ENCODE results near the gene MYH11. TPM values are rescaled to one million over a fixed set of nuclear protein-coding genes. Genes with fewer than 3 reads are reported as not detected.
A peak's percentile ranks its signal among the peaks of the same experiment; 100 is the strongest.
"Not testable (repeated sequence)": the region's sequence is repeated elsewhere in the genome, so short reads cannot be mapped to it uniquely, and the experiment has no call there.

MYH11 gene
- total RNA-seq, 4 donors from 2014 or later: 121 to 1,349 (median 217) TPM

DNA sequence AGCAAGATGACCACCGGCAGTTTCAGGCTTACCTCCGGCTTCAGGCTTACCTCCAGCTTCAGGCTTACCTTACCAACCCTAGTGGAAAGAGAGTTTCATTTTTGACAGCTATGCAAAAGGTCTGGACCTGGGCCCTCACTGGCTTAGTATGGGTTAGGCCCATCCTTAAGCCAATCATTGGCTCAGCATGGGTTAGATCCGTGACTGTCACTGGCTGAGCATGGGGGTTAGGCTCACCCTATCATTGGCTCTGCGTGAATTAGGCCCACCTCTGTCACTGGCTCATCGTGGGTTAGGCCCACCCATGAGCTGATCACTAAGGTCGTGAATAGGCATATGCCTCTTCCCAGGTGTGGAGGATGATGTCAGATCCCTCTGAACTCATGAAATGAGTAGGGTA, 198.7 kb downstream of the MYH11 start:
- no peak for DNase-seq
- 76 to 81% methylated on average over 3 to 5 of the region's 6 CpGs for WGBS, 2 donors
- Histone ChIP-seq H3K36me3 (peaks cover 0 to 38% (median 0%) of the 10 kb centered on the region in 3 donors), H3K4me3 (no peak overlapping the region), H3K9me3 (no peaks in the 10 kb centered on the region), H3K27ac (no peak overlapping the region), H3K4me1 (peaks cover 3 to 21% (median 8%) of the 10 kb centered on the region in 3 donors), H3K27me3 (no peaks in the 10 kb centered on the region)
- no peak for TF ChIP-seq POLR2A (IDR thresholded peaks at IDR 0.05)
- intact Hi-C loops (cut with DNase I): no loop called here

- Histone ChIP-seq H3K4me1 (peaks cover 18 to 47% (median 26%) of the 10 kb centered on the region in 3 donors), H3K36me3 (peaks cover 0 to 26% (median 0%) of the 10 kb centered on the region in 3 donors)
- WGBS, 2 donors: 83 to 95% methylated on average over 3 to 4 of the region's 6 CpGs
- H3K27me3 ChIP-seq; intact Hi-C loops (cut with DNase I); H3K9me3 ChIP-seq; DNase-seq; H3K4me3 ChIP-seq; H3K27ac ChIP-seq: not testable (repeated sequence)
Observed at GRCh38 chr16:15655561-15655960, 201.3 kb downstream of the MYH11 start.

DNA sequence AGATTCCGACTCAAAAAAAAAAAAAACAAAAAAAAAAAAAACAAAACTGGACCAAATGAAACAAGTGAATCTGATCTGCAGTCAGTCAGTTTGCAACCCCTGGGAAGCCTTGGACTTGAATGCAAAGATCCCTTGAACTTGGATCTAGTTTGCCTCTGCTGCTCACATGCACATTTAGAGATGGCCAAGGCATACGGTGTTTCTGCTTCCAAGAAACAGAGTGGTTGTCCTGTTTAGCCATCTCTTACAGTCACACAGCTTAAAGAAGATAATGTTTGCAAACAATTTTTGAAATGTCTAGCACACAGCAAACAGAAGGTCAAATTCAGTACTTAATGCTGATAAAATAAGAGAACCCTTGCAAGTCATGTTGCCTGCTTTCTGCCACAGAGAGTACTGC, 202.2 kb downstream of the MYH11 start:
- Histone ChIP-seq H3K4me3 (no peak overlapping the region), H3K9me3 (no peaks in the 10 kb centered on the region), H3K27me3 (no peaks in the 10 kb centered on the region), H3K4me1 (peaks cover 20 to 47% (median 26%) of the 10 kb centered on the region in 3 donors), H3K36me3 (peaks cover 0 to 19% (median 0%) of the 10 kb centered on the region in 3 donors), H3K27ac (no peak overlapping the region)
- intact Hi-C loops (cut with DNase I): no loop called here
- TF ChIP-seq, protein P1, sequence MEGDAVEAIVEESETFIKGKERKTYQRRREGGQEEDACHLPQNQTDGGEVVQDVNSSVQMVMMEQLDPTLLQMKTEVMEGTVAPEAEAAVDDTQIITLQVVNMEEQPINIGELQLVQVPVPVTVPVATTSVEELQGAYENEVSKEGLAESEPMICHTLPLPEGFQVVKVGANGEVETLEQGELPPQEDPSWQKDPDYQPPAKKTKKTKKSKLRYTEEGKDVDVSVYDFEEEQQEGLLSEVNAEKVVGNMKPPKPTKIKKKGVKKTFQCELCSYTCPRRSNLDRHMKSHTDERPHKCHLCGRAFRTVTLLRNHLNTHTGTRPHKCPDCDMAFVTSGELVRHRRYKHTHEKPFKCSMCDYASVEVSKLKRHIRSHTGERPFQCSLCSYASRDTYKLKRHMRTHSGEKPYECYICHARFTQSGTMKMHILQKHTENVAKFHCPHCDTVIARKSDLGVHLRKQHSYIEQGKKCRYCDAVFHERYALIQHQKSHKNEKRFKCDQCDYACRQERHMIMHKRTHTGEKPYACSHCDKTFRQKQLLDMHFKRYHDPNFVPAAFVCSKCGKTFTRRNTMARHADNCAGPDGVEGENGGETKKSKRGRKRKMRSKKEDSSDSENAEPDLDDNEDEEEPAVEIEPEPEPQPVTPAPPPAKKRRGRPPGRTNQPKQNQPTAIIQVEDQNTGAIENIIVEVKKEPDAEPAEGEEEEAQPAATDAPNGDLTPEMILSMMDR (IDR thresholded peaks at IDR 0.05): no peak
- TF ChIP-seq POLR2A (IDR thresholded peaks at IDR 0.05): no peak
- no peak for DNase-seq
- 75 to 87% methylated on average over 2 of the region's 2 CpGs for WGBS, 2 donors

DNA sequence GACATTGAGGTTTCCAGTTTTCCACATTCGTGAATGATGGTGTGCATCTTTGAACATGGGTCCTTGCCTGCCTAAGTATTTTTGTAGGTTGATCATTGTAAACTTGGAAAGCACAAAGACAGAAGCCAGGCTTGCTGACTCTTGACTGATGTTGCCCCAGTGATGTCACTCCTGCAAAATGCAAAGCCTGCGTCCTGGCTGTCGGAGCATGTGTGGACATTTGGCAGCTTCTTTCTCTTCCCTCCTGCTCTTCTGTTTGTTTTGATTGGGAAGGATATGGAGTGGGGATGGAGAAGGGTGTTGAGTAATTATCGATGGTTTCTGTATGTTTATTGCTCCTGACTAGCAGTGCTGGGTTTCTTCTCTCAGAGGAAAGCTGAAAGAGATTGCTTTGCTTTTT, 203.6 kb downstream of the MYH11 start:
- intact Hi-C loops (cut with DNase I): no loop called here

More for the DNA sequence above, 203.6 kb downstream of the MYH11 start:
- H3K36me3 ChIP-seq: peaks cover 0 to 17% (median 0%) of the 10 kb centered on the region in 3 donors
- H3K27ac ChIP-seq: peak overlapping the region in 3 of 4 donors; percentile 19 to 97 (median 96)
- no peak for DNase-seq
- TF ChIP-seq, protein P1 (IDR thresholded peaks at IDR 0.05): no peak
- no peak for TF ChIP-seq POLR2A (IDR thresholded peaks at IDR 0.05)
- no peak overlapping the region for H3K4me3 ChIP-seq
- H3K4me1 ChIP-seq: peaks cover 23 to 52% (median 26%) of the 10 kb centered on the region in 3 donors
- H3K9me3 ChIP-seq: no peaks in the 10 kb centered on the region
- H3K27me3 ChIP-seq: no peaks in the 10 kb centered on the region
- 6 to 17% methylated on average over 4 of the region's 4 CpGs for WGBS, 2 donors

Small RNA genes within 50 kb of the gene (small RNA-seq; reads per million reads assigned to genes)
- 0 to 0.30 (median 0) reads per million in 4 donors for gene RNU6-213P

Other genes with a start within 250 kb of the MYH11 start
- 10 to 100 TPM; 16.8 to 33.8 (median 19.2) TPM for gene MARF1, start 213.9 kb downstream of the MYH11 start, total RNA-seq
- 10 to 100 TPM; 22.4 to 40.6 (median 31.4) TPM for gene NDE1, start 206.8 kb downstream of the MYH11 start, total RNA-seq
- 10 to 100 TPM; 36.1 to 74.3 (median 42.5) TPM for gene CEP20, start 31.6 kb upstream of the MYH11 start, total RNA-seq
- gene ABCC1, start 92.6 kb upstream of the MYH11 start, total RNA-seq: 10 to 100 TPM; 22.9 to 56.7 (median 46.9) TPM

All from esophagus squamous epithelium (tissue), 5 donors.